ENCODE measurements around the gene C1orf159. TPM values are rescaled to one million over a fixed set of nuclear protein-coding genes. Genes with fewer than 3 reads are reported as not detected.
A peak's percentile ranks its signal among the peaks of the same experiment; 100 is the strongest.

C1orf159 gene
- total and polyA plus RNA-seq, 12 donors, result 2.9 to 14.0 (median 4.1) TPM

GRCh38 chr1:1129381-1129821 lies 13.5 kb upstream of the C1orf159 start:
- no peak for DNase-seq
- no peaks in the 10 kb centered on the region for H3K36me3 ChIP-seq
- H3K27me3 ChIP-seq, result peaks cover 0 to 3% (median 0%) of the 10 kb centered on the region in 7 donors
- WGBS, 2 donors, result 85 to 88% methylated on average over 19 of the region's 19 CpGs
- intact Hi-C loops (cut with DNase I), result loop anchor here in 3 of 10 donors (10.0 kb wide), 2 partner anchors 115 to 165 kb away; partner anchors contain the start of gene C1QTNF12 (in 2 of the 3)
- no peak overlapping the region for H3K4me3 ChIP-seq
- H3K9me3 ChIP-seq, result no peaks in the 10 kb centered on the region
- H3K4me1 ChIP-seq, result peaks cover 0 to 11% (median 0%) of the 10 kb centered on the region in 9 donors
- TF ChIP-seq, protein P1, sequence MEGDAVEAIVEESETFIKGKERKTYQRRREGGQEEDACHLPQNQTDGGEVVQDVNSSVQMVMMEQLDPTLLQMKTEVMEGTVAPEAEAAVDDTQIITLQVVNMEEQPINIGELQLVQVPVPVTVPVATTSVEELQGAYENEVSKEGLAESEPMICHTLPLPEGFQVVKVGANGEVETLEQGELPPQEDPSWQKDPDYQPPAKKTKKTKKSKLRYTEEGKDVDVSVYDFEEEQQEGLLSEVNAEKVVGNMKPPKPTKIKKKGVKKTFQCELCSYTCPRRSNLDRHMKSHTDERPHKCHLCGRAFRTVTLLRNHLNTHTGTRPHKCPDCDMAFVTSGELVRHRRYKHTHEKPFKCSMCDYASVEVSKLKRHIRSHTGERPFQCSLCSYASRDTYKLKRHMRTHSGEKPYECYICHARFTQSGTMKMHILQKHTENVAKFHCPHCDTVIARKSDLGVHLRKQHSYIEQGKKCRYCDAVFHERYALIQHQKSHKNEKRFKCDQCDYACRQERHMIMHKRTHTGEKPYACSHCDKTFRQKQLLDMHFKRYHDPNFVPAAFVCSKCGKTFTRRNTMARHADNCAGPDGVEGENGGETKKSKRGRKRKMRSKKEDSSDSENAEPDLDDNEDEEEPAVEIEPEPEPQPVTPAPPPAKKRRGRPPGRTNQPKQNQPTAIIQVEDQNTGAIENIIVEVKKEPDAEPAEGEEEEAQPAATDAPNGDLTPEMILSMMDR (IDR thresholded peaks at IDR 0.05), result no peak
- H3K27ac ChIP-seq, result no peak overlapping the region
- no peak for ATAC-seq

GRCh38 chr1:1128454-1129139 lies 12.7 kb upstream of the C1orf159 start:
- DNase-seq, result no peak
- Histone ChIP-seq H3K27me3 (peaks cover 0 to 3% (median 0%) of the 10 kb centered on the region in 7 donors), H3K4me3 (no peak overlapping the region), H3K9me3 (no peaks in the 10 kb centered on the region), H3K36me3 (no peaks in the 10 kb centered on the region), H3K4me1 (peaks cover 0 to 10% (median 0%) of the 10 kb centered on the region in 9 donors), H3K27ac (no peak overlapping the region)
- TF ChIP-seq, protein P1 (IDR thresholded peaks at IDR 0.05), result no peak
- intact Hi-C loops (cut with DNase I), result loop anchor here in 3 of 10 donors (10.0 kb wide), 2 partner anchors 116 to 166 kb away; partner anchors contain the start of gene C1QTNF12 (in 2 of the 3)
- WGBS, 2 donors, result 82 to 83% methylated on average over 32 of the region's 32 CpGs
- peak in 1 of 8 donors; percentile 30 for ATAC-seq

- DNase-seq, result no peak
- Histone ChIP-seq H3K27ac (no peak overlapping the region), H3K4me3 (no peak overlapping the region), H3K27me3 (peaks cover 0 to 3% (median 0%) of the 10 kb centered on the region in 7 donors), H3K36me3 (no peaks in the 10 kb centered on the region), H3K4me1 (peaks cover 0 to 2% (median 0%) of the 10 kb centered on the region in 9 donors), H3K9me3 (no peaks in the 10 kb centered on the region)
- TF ChIP-seq, protein P1 (IDR thresholded peaks at IDR 0.05), result no peak
- peak in 1 of 8 donors; percentile 22 for ATAC-seq
- intact Hi-C loops (cut with DNase I), result loop anchor here in 3 of 10 donors (10.0 kb wide), 2 partner anchors 117 to 167 kb away; partner anchors contain the start of gene C1QTNF12 (in 2 of the 3)
- 86 to 87% methylated on average over 42 to 45 of the region's 45 CpGs for WGBS, 2 donors
Measured at GRCh38 chr1:1127551-1128451, 11.9 kb upstream of the C1orf159 start.

GRCh38 chr1:1125945-1126344 lies 10.1 kb upstream of the C1orf159 start:
- Histone ChIP-seq H3K4me1 (peaks cover 0 to 12% (median 9%) of the 10 kb centered on the region in 9 donors), H3K36me3 (no peaks in the 10 kb centered on the region), H3K9me3 (no peaks in the 10 kb centered on the region), H3K27me3 (peaks cover 0 to 6% (median 1%) of the 10 kb centered on the region in 7 donors), H3K27ac (no peak overlapping the region), H3K4me3 (no peak overlapping the region)
- TF ChIP-seq, protein P1 (IDR thresholded peaks at IDR 0.05), result no peak
- no peak for ATAC-seq
- intact Hi-C loops (cut with DNase I), result loop anchor here in 3 of 10 donors (10.0 kb wide), 2 partner anchors 119 to 169 kb away; partner anchors contain the start of gene C1QTNF12 (in 2 of the 3)
- DNase-seq, result no peak
- 82 to 83% methylated on average over 18 of the region's 18 CpGs for WGBS, 2 donors

Measured in heart right ventricle (tissue), 16 donors.